H1 (cell line): ENCODE measurements around the gene SLC1A2. TPM values are rescaled to one million over a fixed set of nuclear protein-coding genes. Genes with fewer than 3 reads are reported as not detected.

Source experiments
- CHD7 ChIP-seq: fragments of 300-600 bp; sonication (generic); IDR thresholded peaks from 2 replicates; pipeline ENCODE4 v1.7.1; 2012; ENCODE audit warnings: low read length, moderate library complexity, mild to moderate bottlenecking, inconsistent platforms; ENCODE audit not compliant: insufficient replicate concordance
- EZH2 ChIP-seq: fragments of 200-600 bp; sonication (generic); IDR thresholded peaks from 2 replicates; pipeline ENCODE4 v1.7.1; 2012; ENCODE audit warnings: low read depth, mild to moderate bottlenecking, moderate library complexity, low read length, inconsistent platforms; ENCODE audit not compliant: severe bottlenecking
- POLR2A ChIP-seq, 2 experiments: IDR thresholded peaks; 1 replicate in 1 of 2; 2 replicates in 1 of 2; pipeline ENCODE4 v1.6.1; 2011; ENCODE audit warnings: low read depth in 2 of 2, low read length in 2 of 2, mild to moderate bottlenecking in 2 of 2; ENCODE audit errors: control extremely low read depth in 1 of 2
- RNF2 ChIP-seq: fragments of 200-900, 300-1000 bp; sonication (generic); IDR thresholded peaks from 2 replicates; pipeline ENCODE4 v1.7.1; 2016; ENCODE audit warnings: borderline replicate concordance, low read depth, mild to moderate bottlenecking, antibody characterized with exemption, low read length; ENCODE audit not compliant: poor library complexity, severe bottlenecking; ENCODE audit errors: missing control alignments
- SIX5 ChIP-seq: IDR thresholded peaks from 2 replicates; pipeline ENCODE4 v1.6.1; 2011; ENCODE audit warnings: mild to moderate bottlenecking, low read depth, low read length
- TAF7 ChIP-seq: optimal IDR thresholded peaks from 2 replicates; pipeline ENCODE3; 2011; ENCODE audit warnings: low read depth, mild to moderate bottlenecking, inconsistent platforms, low read length, moderate library complexity, borderline replicate concordance
- TCF12 ChIP-seq: IDR thresholded peaks from 2 replicates; pipeline ENCODE4 v1.6.1; 2011; ENCODE audit warnings: low read depth, mild to moderate bottlenecking, low read length
- polyA plus RNA-seq, 7 experiments: library from polyadenylated mRNA; depleted of rRNA in 3 of 7; stranded (reverse) in 5 of 7; unstranded in 2 of 7; fragments of >200 nt in 5 of 7; fragments of 200-250 nt in 2 of 7; gene quantifications; 1 replicate in 5 of 7; 2 replicates in 1 of 7; 4 replicates in 1 of 7; pipeline versions ENCODE4 v1.2.1 to v1.2.3, GENCODE V29; 2011 to 2013; ENCODE audit warnings: missing spikeins in 2 of 7, mixed read lengths in 2 of 7
- total RNA-seq: library from RNA; stranded (reverse); fragmentation: NEBNext Ultra II Directional; extraction: Animal tissue kit (Norgen Biotek cat#: 25700); gene quantifications from 2 replicates; pipeline ENCODE4 v1.2.1, GENCODE V29; 2021

The SLC1A2 gene
- total and polyA plus RNA-seq, 2 of the 8 experiments (the other 6 are each of a cell fraction or from before 2014, with no cell fraction given): 0.57 to 1.2 TPM

GRCh38 chr11:35241531-35241930 is 177.8 kb downstream of the SLC1A2 start (continued):
- TF ChIP-seq CHD7 (no peak), TAF7 (no peak), SIX5 (no peak), RNF2 (no peak), TCF12 (no peak), EZH2 (no peak), POLR2A (IDR thresholded peaks at IDR 0.05; ENCODE audit: control extremely low read depth in 1 of 2, low read depth in 2 of 2, low read length in 2 of 2) (no peak)
- TF ChIP-seq, all 59 proteins: peak for 0
